ENCODE results near the gene DOK7.

DOK7 gene

DNA sequence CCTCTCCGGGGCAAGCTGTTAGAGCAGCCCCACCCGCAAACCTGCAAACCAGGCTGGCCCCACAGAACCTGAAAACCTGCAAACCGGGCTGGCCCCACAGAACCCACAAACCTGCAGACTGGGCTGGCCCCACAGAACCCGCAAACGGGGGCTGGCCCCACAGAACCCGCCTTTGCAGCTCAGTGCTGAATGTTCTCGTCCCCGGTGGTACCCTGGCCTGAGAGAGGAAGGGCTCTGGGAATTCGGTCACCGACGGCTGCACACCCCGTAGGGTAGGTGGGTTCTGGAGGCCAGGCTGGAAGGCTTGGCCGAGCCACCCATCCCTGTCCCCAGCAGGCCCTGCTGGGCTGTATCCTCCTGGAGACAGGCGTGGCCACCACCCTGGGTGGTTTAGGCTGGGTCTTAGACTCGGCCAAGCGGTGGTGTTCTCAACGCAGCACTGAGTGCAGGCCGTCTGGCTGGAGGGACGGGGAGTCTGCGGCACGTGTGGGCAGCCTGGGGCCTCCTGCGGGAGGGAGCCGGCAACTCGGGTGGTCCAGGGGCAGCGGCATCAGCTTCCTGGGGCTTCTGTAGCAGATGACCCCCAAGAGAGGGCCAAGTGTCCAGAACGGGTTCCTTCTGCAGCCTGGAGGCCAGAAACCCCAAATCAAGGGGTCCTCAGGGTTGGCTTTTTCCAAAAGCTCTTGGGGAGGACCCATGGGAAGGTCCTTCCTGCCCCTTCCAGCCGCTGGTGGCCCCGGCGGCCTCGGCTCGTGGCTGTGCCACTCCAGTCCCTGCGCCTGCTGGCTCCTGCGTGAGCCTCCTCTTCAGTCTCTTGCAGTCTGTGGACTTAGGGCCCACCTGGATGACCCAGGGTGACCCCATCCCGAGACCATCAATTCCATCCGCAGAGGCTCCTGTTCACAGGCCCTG is 15.6 kb downstream of the DOK7 start:
- no peak overlapping the region for H3K27ac Mint-ChIP-seq
- no peak for DNase-seq
- no peaks in the 10 kb centered on the region for H3K36me3 Mint-ChIP-seq (ENCODE audit: low read depth)
- no peaks in the 10 kb centered on the region for H3K4me1 Mint-ChIP-seq (ENCODE audit: low read depth)
- peaks cover 28% of the 10 kb centered on the region for H3K27me3 Mint-ChIP-seq
- H3K9me3 Mint-ChIP-seq: no peaks in the 10 kb centered on the region
- H3K4me3 Mint-ChIP-seq: no peak overlapping the region

GRCh38 chr4:3479358-3480101 is 16.4 kb downstream of the DOK7 start:
- Mint-ChIP-seq H3K9me3 (no peaks in the 10 kb centered on the region), H3K27ac (no peak overlapping the region), H3K27me3 (peaks cover 32% of the 10 kb centered on the region), H3K4me1 (ENCODE audit: low read depth) (no peaks in the 10 kb centered on the region), H3K4me3 (no peak overlapping the region), H3K36me3 (ENCODE audit: low read depth) (no peaks in the 10 kb centered on the region)
- DNase-seq: no peak

- H3K9me3 Mint-ChIP-seq: no peaks in the 10 kb centered on the region
- H3K36me3 Mint-ChIP-seq (ENCODE audit: low read depth): no peaks in the 10 kb centered on the region
- no peak overlapping the region for H3K27ac Mint-ChIP-seq
- H3K4me3 Mint-ChIP-seq: no peak overlapping the region
- peak; percentile 88 for DNase-seq
- peaks cover 35% of the 10 kb centered on the region for H3K27me3 Mint-ChIP-seq
- peaks cover 2% of the 10 kb centered on the region for H3K4me1 Mint-ChIP-seq (ENCODE audit: low read depth)
These were observed 17.5 kb downstream of the DOK7 start for GRCh38 chr4:3480528-3481112.

- no peak for DNase-seq
- H3K36me3 Mint-ChIP-seq (ENCODE audit: low read depth): no peaks in the 10 kb centered on the region
- no peak overlapping the region for H3K4me3 Mint-ChIP-seq
- H3K9me3 Mint-ChIP-seq: no peaks in the 10 kb centered on the region
- peaks cover 2% of the 10 kb centered on the region for H3K4me1 Mint-ChIP-seq (ENCODE audit: low read depth)
- H3K27me3 Mint-ChIP-seq: peaks cover 35% of the 10 kb centered on the region
- no peak overlapping the region for H3K27ac Mint-ChIP-seq
These were observed 18.0 kb downstream of the DOK7 start for GRCh38 chr4:3481113-3481531.

GRCh38 chr4:3481783-3482393 is 18.8 kb downstream of the DOK7 start:
- Mint-ChIP-seq H3K9me3 (no peaks in the 10 kb centered on the region), H3K4me3 (no peak overlapping the region), H3K4me1 (ENCODE audit: low read depth) (peaks cover 2% of the 10 kb centered on the region), H3K27ac (no peak overlapping the region), H3K27me3 (peaks cover 35% of the 10 kb centered on the region), H3K36me3 (ENCODE audit: low read depth) (no peaks in the 10 kb centered on the region)
- no peak for DNase-seq

- DNase-seq: no peak
- H3K27me3 Mint-ChIP-seq: peaks cover 38% of the 10 kb centered on the region
- H3K27ac Mint-ChIP-seq: no peak overlapping the region
- H3K9me3 Mint-ChIP-seq: no peaks in the 10 kb centered on the region
- H3K4me3 Mint-ChIP-seq: no peak overlapping the region
- H3K36me3 Mint-ChIP-seq (ENCODE audit: low read depth): no peaks in the 10 kb centered on the region
- H3K4me1 Mint-ChIP-seq (ENCODE audit: low read depth): peaks cover 2% of the 10 kb centered on the region
These were observed 19.6 kb downstream of the DOK7 start for GRCh38 chr4:3482707-3483106.

DNA sequence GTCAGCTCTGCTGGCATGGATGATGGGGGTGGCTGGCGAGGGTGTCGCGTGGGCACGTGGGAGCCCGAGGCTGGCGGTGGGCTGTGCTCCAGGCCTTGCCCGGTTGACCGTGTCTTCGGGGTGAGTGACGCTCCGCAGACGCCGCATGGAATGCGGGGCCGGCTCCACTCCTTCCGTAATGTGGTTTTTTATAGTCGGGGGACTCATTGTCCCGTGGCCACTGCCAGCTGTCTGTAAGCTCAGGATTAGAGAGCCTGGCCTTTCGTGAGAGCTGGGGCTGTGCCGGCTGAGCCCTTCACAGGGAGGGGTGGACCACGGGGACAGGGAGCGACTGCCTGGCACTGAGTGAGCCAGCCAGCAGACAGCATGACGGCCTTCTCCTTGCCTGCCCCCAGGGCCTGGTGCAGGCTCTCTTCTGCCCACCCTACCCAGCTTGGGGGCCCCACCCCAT is 20.4 kb downstream of the DOK7 start:
- no peak overlapping the region for H3K4me3 Mint-ChIP-seq
- H3K9me3 Mint-ChIP-seq: no peaks in the 10 kb centered on the region
- no peak for DNase-seq
- H3K4me1 Mint-ChIP-seq (ENCODE audit: low read depth): peaks cover 2% of the 10 kb centered on the region
- peaks cover 39% of the 10 kb centered on the region for H3K27me3 Mint-ChIP-seq
- no peaks in the 10 kb centered on the region for H3K36me3 Mint-ChIP-seq (ENCODE audit: low read depth)
- no peak overlapping the region for H3K27ac Mint-ChIP-seq

DNA sequence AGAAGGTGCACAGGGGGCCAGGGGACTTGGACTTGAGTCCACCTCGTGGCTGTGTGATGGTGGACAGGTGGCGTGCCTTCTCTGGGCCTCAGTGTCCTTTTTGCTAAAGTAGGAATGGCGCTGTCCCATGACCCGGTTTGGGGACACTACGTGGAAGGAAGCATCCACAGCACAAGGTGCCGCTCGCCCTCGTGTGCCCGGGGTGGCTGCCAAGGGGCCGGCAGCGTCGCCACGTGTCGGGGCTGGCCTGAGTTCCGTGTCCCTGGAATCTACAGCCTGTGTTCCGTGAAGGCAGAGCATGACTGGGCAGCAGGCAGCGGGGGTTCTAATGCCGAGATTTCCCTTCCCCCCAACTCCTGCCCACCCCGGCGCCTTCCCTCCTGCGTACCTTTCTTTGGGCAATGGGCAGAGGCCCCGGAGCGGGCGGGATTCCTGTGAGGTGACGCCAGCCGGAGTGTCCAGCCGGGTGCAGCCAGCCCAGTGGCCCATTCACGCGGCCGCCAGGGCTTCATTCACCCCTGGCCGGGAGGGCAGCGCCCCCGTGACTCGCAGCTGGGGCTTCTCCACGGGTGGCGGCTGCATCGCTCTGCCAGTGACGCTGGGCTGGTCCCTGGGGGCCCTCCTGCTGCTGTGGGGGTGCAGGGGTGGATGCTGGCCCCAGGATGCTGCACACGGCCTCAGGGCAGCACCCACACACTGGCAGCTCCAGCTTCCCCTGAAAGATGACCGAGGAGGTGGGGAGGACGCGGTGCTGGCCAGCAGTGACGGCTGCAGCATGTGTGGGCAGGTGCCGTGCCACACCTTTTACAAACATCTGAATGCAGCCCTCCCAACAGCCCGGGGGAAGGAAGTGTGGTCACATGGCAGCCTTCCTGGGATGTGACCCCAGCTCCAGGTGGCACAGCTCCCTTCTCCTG is 21.2 kb downstream of the DOK7 start:
- Mint-ChIP-seq H3K4me3 (no peak overlapping the region), H3K27me3 (peaks cover 39% of the 10 kb centered on the region), H3K4me1 (ENCODE audit: low read depth) (peaks cover 2% of the 10 kb centered on the region), H3K36me3 (ENCODE audit: low read depth) (no peaks in the 10 kb centered on the region), H3K9me3 (no peaks in the 10 kb centered on the region), H3K27ac (no peak overlapping the region)
- no peak for DNase-seq

GRCh38 chr4:3485011-3485791 is 22.1 kb downstream of the DOK7 start:
- no peak overlapping the region for H3K4me3 Mint-ChIP-seq
- H3K27me3 Mint-ChIP-seq: peaks cover 39% of the 10 kb centered on the region
- H3K9me3 Mint-ChIP-seq: no peaks in the 10 kb centered on the region
- H3K4me1 Mint-ChIP-seq (ENCODE audit: low read depth): peaks cover 2% of the 10 kb centered on the region
- no peaks in the 10 kb centered on the region for H3K36me3 Mint-ChIP-seq (ENCODE audit: low read depth)
- no peak for DNase-seq
- H3K27ac Mint-ChIP-seq: no peak overlapping the region

DNA sequence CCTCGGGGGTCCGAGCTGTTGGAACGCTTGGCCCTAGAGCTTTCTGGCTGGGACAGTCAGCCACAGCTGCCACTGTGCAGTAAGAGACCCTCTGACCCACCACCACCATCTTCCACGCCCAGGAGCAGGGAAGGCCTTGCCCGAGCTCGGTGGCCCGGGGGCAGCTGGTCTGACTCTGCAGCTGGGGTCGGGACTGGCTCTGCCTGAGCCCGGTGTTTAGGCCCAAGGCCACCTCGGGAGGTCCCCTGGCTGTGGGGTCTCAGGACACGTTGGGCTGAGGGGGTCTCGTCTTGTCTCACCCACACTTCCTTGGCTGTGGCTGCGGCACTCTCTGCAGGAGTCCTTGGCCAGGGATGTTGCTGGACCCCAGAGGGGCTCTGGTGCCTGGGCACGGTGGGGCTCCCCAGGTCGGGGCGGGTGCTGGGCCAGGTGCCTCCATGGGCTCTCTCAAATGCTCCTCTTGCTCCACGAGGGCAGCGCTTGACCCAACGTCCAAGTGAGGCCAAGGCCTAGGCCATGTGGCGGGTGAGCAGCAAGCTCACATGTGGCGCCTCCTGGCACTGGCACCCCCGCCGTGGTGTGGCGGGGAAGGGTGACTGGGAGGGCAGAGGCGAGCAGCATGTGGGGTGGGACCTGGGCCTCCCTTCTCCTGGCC is 22.9 kb downstream of the DOK7 start:
- Mint-ChIP-seq H3K4me3 (no peak overlapping the region), H3K27me3 (peaks cover 33% of the 10 kb centered on the region), H3K36me3 (ENCODE audit: low read depth) (no peaks in the 10 kb centered on the region), H3K27ac (no peak overlapping the region), H3K4me1 (ENCODE audit: low read depth) (peaks cover 2% of the 10 kb centered on the region), H3K9me3 (no peaks in the 10 kb centered on the region)
- no peak for DNase-seq

DNA sequence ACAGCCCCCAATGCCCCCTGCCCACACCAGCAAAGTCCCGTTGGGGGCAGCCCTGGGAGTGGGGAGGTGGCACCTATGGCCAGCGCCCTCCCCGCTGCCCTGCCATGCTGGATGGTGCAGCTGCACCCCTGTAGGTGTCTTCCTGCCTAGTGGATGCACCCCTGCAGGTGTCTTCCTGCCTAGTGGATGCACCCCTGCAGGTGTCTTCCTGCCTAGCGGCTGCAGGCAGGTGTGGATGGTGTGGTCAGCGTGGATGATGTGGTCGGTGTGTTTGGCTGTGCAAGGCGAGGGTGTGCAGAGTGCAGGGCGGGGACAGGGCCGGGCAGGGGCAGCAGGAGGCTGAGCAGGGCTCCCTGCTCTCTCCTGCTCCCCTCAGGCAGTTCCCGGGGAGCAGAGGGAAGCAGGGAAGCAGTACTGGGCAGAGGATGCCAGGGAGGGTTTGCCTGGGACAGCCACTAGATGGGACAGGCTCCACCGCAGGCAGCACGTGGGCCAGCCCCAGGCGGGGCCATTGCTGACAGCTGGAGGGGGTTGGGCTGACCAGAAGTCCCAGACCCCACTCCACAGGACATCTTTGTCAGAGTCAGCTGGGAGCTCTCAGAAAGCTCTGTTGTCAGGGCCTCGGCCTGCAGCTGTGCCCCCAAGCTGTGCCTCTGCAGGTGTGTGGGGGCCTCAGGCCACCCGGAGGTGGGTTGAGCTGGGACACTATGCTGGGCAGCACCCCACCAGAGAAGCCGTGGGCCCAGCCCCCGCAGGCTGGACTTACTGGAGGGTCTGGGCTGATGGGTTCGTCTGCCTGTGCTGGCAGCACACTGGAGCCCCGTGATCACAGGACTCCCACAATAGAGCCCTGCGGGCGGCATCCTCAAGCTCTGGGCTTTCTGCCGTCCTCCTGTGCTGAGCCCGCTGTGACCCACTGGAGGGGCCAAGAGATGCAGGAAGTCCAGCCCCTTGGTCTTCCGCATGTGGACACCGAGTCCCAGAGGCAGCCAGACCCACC is 23.7 kb downstream of the DOK7 start:
- Mint-ChIP-seq H3K9me3 (no peaks in the 10 kb centered on the region), H3K27me3 (peaks cover 30% of the 10 kb centered on the region), H3K4me3 (no peak overlapping the region), H3K4me1 (ENCODE audit: low read depth) (peaks cover 2% of the 10 kb centered on the region), H3K27ac (no peak overlapping the region), H3K36me3 (ENCODE audit: low read depth) (no peaks in the 10 kb centered on the region)
- no peak for DNase-seq

GRCh38 chr4:3487861-3488260 is 24.8 kb downstream of the DOK7 start:
- H3K27me3 Mint-ChIP-seq: peaks cover 28% of the 10 kb centered on the region
- H3K4me3 Mint-ChIP-seq: no peak overlapping the region
- no peak for DNase-seq
- H3K27ac Mint-ChIP-seq: no peak overlapping the region
- peaks cover 2% of the 10 kb centered on the region for H3K4me1 Mint-ChIP-seq (ENCODE audit: low read depth)
- H3K36me3 Mint-ChIP-seq (ENCODE audit: low read depth): no peaks in the 10 kb centered on the region
- no peaks in the 10 kb centered on the region for H3K9me3 Mint-ChIP-seq
